AG20443 (cell line): ENCODE results near the gene CFAP54.

Experiments
- DNase-seq: peaks from one replicate; pipeline ENCODE4 v3.0.0; 2012; ENCODE audit warnings: low spot score, mixed read lengths

The CFAP54 gene

GRCh38 chr12:96766232-96766631 is 276.9 kb downstream of the CFAP54 start:
- peak; percentile 14 for DNase-seq

- DNase-seq, result no peak
Observed at GRCh38 chr12:96769400-96769799, 280.0 kb downstream of the CFAP54 start.

GRCh38 chr12:96770219-96771102 is 281.1 kb downstream of the CFAP54 start:
- DNase-seq, result no peak

- no peak for DNase-seq
Observed at GRCh38 chr12:96773031-96773430, 283.7 kb downstream of the CFAP54 start.

- no peak for DNase-seq
Observed at GRCh38 chr12:96774496-96775256, 285.3 kb downstream of the CFAP54 start.

- DNase-seq, result no peak
Observed at GRCh38 chr12:96776908-96777307, 287.5 kb downstream of the CFAP54 start.

- no peak for DNase-seq
Observed at GRCh38 chr12:96780330-96780729, 291.0 kb downstream of the CFAP54 start.

- DNase-seq, result no peak
Observed at GRCh38 chr12:96786791-96787190, 297.4 kb downstream of the CFAP54 start.

GRCh38 chr12:96803969-96804368 is 314.6 kb downstream of the CFAP54 start:
- DNase-seq, result no peak

GRCh38 chr12:96806272-96806671 is 316.9 kb downstream of the CFAP54 start:
- DNase-seq, result no peak

GRCh38 chr12:96807741-96808140 is 318.4 kb downstream of the CFAP54 start:
- DNase-seq, result no peak

GRCh38 chr12:96808587-96808986 is 319.2 kb downstream of the CFAP54 start:
- DNase-seq, result no peak

GRCh38 chr12:96809522-96809921 is 320.1 kb downstream of the CFAP54 start:
- no peak for DNase-seq

GRCh38 chr12:96810057-96810456 is 320.7 kb downstream of the CFAP54 start:
- no peak for DNase-seq

- DNase-seq, result no peak
Observed at GRCh38 chr12:96810477-96810876, 321.1 kb downstream of the CFAP54 start.

GRCh38 chr12:96811083-96811482 is 321.7 kb downstream of the CFAP54 start:
- peak; percentile 42 for DNase-seq

GRCh38 chr12:96812153-96812552 is 322.8 kb downstream of the CFAP54 start:
- no peak for DNase-seq

GRCh38 chr12:96814200-96814599 is 324.8 kb downstream of the CFAP54 start:
- DNase-seq, result no peak

- DNase-seq, result no peak
Observed at GRCh38 chr12:96821592-96821991, 332.2 kb downstream of the CFAP54 start.

GRCh38 chr12:96822641-96823040 is 333.3 kb downstream of the CFAP54 start:
- no peak for DNase-seq

GRCh38 chr12:96824074-96824837 is 334.9 kb downstream of the CFAP54 start:
- no peak for DNase-seq

- no peak for DNase-seq
Observed at GRCh38 chr12:96824838-96825236, 335.5 kb downstream of the CFAP54 start.
